GM11168 (cell line): Measurements from ENCODE around the gene MANSC1.

ENCODE experiments used
- in situ Hi-C: fragments of 300-500 bp; cut with MboI; formaldehyde crosslinking; loops from one replicate; pipeline ENCODE4 v1.12.0; 2022; ENCODE audit warnings: low sequenced_read_pairs; ENCODE audit not compliant: unreplicated experiment

The MANSC1 gene

GRCh38 chr12:12349711-12350665 lies at the start of gene MANSC1:
Gene MANSC1 (minus strand): TSS chr12:12350242. CDS start chr12:12343314, 6,928 bp downstream.
- in situ Hi-C loops: loop anchor here (25.0 kb wide), 1 partner anchor 788 kb away; no protein-coding TSS in a partner anchor

- in situ Hi-C loops: loop anchor here (10.0 kb wide), 1 partner anchor 306 kb away; no protein-coding TSS in a partner anchor
Observed at GRCh38 chr12:12399161-12399560, 49.1 kb upstream of the MANSC1 start.

- in situ Hi-C loops: loop anchor here (10.0 kb wide), 1 partner anchor 307 kb away; no protein-coding TSS in a partner anchor
Observed at GRCh38 chr12:12398026-12398859, 48.2 kb upstream of the MANSC1 start.

- in situ Hi-C loops: loop anchor here (10.0 kb wide), 1 partner anchor 308 kb away; no protein-coding TSS in a partner anchor
Observed at GRCh38 chr12:12397184-12397583, 47.1 kb upstream of the MANSC1 start.

GRCh38 chr12:12396694-12397093 lies 46.7 kb upstream of the MANSC1 start:
- in situ Hi-C loops: loop anchor here (10.0 kb wide), 1 partner anchor 308 kb away; no protein-coding TSS in a partner anchor

GRCh38 chr12:12393171-12393570 lies 43.1 kb upstream of the MANSC1 start:
- in situ Hi-C loops: loop anchor here (10.0 kb wide), 1 partner anchor 312 kb away; no protein-coding TSS in a partner anchor

GRCh38 chr12:12392413-12392812 lies 42.4 kb upstream of the MANSC1 start:
- in situ Hi-C loops: loop anchor here (10.0 kb wide), 1 partner anchor 312 kb away; no protein-coding TSS in a partner anchor

GRCh38 chr12:12387501-12387900 lies 37.5 kb upstream of the MANSC1 start:
- in situ Hi-C loops: loop anchor here (10.0 kb wide), 1 partner anchor 57 kb away; no protein-coding TSS in a partner anchor

- in situ Hi-C loops: loop anchor here (5.0 to 10.0 kb wide), 2 partner anchors 60 to 123 kb away; no protein-coding TSS in a partner anchor
Observed at GRCh38 chr12:12384571-12385340, 34.7 kb upstream of the MANSC1 start.

GRCh38 chr12:12381982-12382381 lies 31.9 kb upstream of the MANSC1 start:
- in situ Hi-C loops: loop anchor here (5.0 to 10.0 kb wide), 2 partner anchors 63 to 125 kb away; no protein-coding TSS in a partner anchor

GRCh38 chr12:12380949-12381593 lies 31.0 kb upstream of the MANSC1 start:
- in situ Hi-C loops: loop anchor here (5.0 to 10.0 kb wide), 2 partner anchors 64 to 126 kb away; no protein-coding TSS in a partner anchor

- in situ Hi-C loops: loop anchor here (5.0 to 10.0 kb wide), 2 partner anchors 65 to 127 kb away; no protein-coding TSS in a partner anchor
Observed at GRCh38 chr12:12379831-12380730, 30.0 kb upstream of the MANSC1 start.

- in situ Hi-C loops: no loop called here
Observed at GRCh38 chr12:12378616-12379015, 28.6 kb upstream of the MANSC1 start.

GRCh38 chr12:12376646-12377448 lies 26.8 kb upstream of the MANSC1 start:
- in situ Hi-C loops: no loop called here

GRCh38 chr12:12372946-12373722 lies 23.1 kb upstream of the MANSC1 start:
- in situ Hi-C loops: no loop called here

- in situ Hi-C loops: loop anchor here (10.0 kb wide), 1 partner anchor 337 kb away; no protein-coding TSS in a partner anchor
Observed at GRCh38 chr12:12367482-12367998, 17.5 kb upstream of the MANSC1 start.
